OCI-LY1 (cell line): ENCODE data around the gene ADGRV1.
A peak's percentile ranks its signal among the peaks of the same experiment; 100 is the strongest.

ENCODE experiments used
- CTCF ChIP-seq: fragments of 200-600 bp; sonication (generic), shearing (Covaris generic); IDR thresholded peaks from 2 replicates; pipeline ENCODE4 v1.5.1; 2017; ENCODE audit warnings: mild to moderate bottlenecking, antibody characterized with exemption, low read length, moderate library complexity, mixed read lengths
- EZH2 ChIP-seq: fragments of 200-600 bp; sonication (generic), shearing (Covaris generic); IDR thresholded peaks from 2 replicates; pipeline ENCODE4 v1.8.0; 2017; ENCODE audit warnings: borderline replicate concordance, mixed run types, mild to moderate bottlenecking, antibody characterized with exemption, low read length, moderate library complexity, mixed read lengths

- TF ChIP-seq CTCF = peak; percentile 84
- TF ChIP-seq EZH2 = no peak
These were observed 28.5 kb upstream of the ADGRV1 start for GRCh38 chr5:90529939-90530677.
